Activated naive CD4-positive, alpha-beta T cell treated with anti-CD3 and anti-CD28 coated beads, Interleukin-2, amount 50 U/mL, for 24 hours (primary cell): ENCODE results near the gene RALGPS1.

Experiments
- H3K27ac Mint-ChIP-seq: one replicate; pipeline ENCODE4 v1.8.0; 2021; ENCODE audit warnings: mild to moderate bottlenecking, mixed read lengths
- H3K27me3 Mint-ChIP-seq: one replicate; pipeline ENCODE4 v1.8.0; 2021; ENCODE audit warnings: mixed read lengths
- H3K36me3 Mint-ChIP-seq: one replicate; pipeline ENCODE4 v1.8.0; 2021; ENCODE audit warnings: mixed read lengths
- H3K4me1 Mint-ChIP-seq: one replicate; pipeline ENCODE4 v1.8.0; 2021; ENCODE audit warnings: mixed read lengths
- H3K4me3 Mint-ChIP-seq: one replicate; pipeline ENCODE4 v1.8.0; 2021; ENCODE audit warnings: mild to moderate bottlenecking, mixed read lengths
- H3K9me3 Mint-ChIP-seq: one replicate; pipeline ENCODE4 v1.8.0; 2021; ENCODE audit warnings: mixed read lengths

The RALGPS1 gene

DNA sequence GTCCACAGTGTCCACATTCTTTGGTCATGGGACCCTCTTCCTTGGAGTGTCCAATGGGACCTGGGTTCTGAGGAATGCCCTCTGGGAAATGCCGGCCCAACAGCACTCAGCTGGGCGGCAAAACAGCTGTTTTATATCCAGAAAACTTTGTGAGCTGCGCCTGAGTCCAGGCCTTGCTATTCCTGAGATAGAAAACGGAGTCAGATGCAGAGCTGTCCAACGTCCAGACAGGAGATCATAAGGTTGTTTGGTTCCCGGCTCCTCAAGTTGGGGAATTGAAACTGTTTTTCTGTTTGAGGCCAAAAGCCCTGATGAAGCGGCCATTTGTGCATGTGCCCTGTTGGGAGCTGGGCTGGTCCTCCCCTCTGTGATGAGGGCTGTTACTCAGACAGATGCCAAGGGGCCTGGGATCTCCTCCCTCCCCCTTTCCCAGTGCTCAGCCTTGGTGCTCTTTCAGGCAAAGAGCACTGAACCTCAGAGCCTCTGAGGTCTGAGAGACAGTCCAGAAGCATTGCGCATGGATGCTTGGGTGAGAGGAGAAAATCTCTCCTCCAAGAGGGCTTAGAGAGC lies 283.4 kb downstream of the RALGPS1 start:
- Mint-ChIP-seq H3K36me3 (peaks cover 2% of the 10 kb centered on the region), H3K27ac (no peak overlapping the region), H3K27me3 (peaks cover 6% of the 10 kb centered on the region), H3K9me3 (no peaks in the 10 kb centered on the region), H3K4me1 (peaks cover 6% of the 10 kb centered on the region), H3K4me3 (no peak overlapping the region)

DNA sequence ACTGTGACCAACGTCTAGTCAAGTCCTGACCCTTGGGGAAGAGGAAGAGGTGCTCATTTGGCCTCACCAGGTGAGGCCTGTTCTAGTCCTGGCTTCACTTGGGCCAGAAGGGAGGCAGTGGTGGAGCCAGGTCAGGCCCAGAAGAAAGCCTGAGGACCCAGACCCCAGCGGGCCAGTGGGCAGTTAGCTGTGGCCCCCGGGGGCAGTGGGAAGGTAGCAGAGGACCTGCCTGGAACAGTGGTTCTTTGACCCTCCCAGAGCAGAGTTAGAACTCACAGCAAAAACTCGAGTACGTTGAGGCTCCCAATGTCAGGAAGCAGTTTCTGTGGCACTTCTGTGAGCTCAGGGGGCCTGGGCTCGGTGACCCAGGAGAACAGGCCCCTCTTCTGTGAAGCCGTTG lies 284.0 kb downstream of the RALGPS1 start:
- H3K36me3 Mint-ChIP-seq: peaks cover 2% of the 10 kb centered on the region
- no peak overlapping the region for H3K27ac Mint-ChIP-seq
- peaks cover 11% of the 10 kb centered on the region for H3K4me1 Mint-ChIP-seq
- H3K27me3 Mint-ChIP-seq: peaks cover 6% of the 10 kb centered on the region
- no peaks in the 10 kb centered on the region for H3K9me3 Mint-ChIP-seq
- no peak overlapping the region for H3K4me3 Mint-ChIP-seq

DNA sequence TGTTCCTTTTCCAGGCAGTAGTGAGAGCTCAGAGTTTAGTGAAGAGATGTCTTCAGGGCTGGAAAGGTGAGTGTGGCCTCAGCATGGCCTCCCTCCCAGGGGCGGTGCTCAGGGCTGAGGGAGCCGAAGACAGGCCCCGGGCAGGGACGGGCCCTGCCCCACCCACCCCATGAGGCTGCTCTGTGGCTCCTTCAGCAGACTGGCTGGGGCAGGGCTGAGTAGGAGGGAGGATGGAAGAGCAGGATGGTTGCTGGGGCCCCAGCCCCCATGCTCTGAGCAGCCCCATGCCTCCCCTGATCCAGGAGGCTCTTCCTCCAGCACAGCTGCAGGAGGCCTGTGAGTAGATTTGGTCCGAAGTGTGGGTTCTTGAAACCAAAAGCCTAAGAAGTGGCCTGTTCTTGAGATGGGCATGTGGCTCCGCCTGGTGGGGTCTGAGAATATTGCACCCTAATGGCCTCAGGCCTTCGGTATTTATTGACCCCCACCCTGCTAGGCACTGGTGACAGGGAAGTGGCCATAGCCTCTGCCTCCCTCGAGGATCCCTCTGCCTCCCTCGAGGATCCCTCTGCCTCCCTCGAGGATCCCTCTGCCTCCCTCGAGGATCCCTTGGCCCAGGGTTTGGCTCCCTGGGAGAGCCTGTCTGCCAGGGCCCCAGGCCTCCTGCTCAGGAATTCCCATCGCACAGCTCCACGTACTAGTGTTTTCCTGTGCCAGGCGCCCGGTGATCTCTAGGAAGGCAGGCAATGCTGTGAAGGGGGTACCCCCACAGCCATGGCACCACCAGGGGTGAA lies 284.6 kb downstream of the RALGPS1 start:
- peaks cover 17% of the 10 kb centered on the region for H3K4me1 Mint-ChIP-seq
- H3K9me3 Mint-ChIP-seq: no peaks in the 10 kb centered on the region
- H3K4me3 Mint-ChIP-seq: no peak overlapping the region
- no peak overlapping the region for H3K27ac Mint-ChIP-seq
- peaks cover 2% of the 10 kb centered on the region for H3K36me3 Mint-ChIP-seq
- H3K27me3 Mint-ChIP-seq: peaks cover 6% of the 10 kb centered on the region

DNA sequence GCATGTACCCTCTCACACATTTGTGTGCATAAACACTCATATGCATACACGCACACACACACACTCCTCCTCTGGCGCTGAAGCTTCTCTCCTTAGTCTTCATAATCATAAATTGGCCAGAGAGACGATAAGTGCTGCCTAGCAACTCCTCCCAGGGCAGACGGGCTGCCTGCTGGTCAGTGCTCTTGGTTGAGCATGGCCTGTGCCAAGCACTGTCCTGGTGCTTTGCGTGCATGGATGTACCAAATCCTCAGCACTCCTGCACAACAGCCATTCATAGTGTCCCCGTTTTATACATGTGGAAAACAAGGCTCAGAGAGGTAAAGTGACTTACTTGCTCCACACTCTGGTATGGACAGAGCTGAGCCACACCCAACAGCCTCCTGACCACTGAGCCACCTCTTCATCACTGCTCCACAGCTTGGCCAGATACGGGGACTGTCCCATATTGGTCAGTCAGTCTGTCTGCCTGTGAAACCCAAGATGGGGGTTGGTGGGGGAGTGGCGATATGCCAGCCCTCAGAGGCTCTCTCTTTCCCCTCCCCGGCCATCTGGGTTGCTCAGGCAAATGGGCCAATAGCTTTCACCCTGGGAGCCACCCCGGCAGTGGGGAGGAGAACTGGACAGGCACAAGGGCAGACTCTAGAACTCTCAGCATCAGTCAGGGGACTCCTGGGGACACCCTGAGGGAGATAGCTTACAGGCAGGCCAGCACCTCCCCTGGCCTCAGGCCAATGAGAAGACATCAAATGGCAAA lies 285.7 kb downstream of the RALGPS1 start:
- H3K9me3 Mint-ChIP-seq: no peaks in the 10 kb centered on the region
- no peak overlapping the region for H3K27ac Mint-ChIP-seq
- peaks cover 17% of the 10 kb centered on the region for H3K4me1 Mint-ChIP-seq
- H3K36me3 Mint-ChIP-seq: peaks cover 2% of the 10 kb centered on the region
- H3K4me3 Mint-ChIP-seq: no peak overlapping the region
- peaks cover 6% of the 10 kb centered on the region for H3K27me3 Mint-ChIP-seq

DNA sequence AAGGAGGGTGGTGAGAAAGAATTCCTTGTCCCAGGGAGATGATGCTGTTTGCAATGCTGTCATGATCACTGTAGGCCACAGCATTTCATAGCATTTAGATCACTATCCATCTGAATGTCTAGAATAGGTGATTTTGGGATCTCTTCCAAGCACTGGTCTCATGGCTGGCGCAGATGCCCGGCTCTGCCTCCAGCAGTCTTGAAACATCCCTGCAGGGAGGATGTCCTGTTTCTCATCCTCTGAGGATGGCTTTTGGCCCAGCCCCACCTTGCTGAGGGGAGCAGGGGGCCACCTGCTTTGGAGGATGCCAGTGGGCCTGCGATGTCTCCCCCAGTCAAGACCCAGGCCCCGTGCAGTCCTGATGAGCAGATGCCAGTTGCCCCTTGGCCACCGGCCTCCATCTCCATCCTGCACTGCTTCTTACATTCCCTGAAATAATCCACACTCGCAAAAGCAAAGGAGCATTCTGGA lies 286.5 kb downstream of the RALGPS1 start:
- peaks cover 17% of the 10 kb centered on the region for H3K4me1 Mint-ChIP-seq
- no peaks in the 10 kb centered on the region for H3K36me3 Mint-ChIP-seq
- H3K27ac Mint-ChIP-seq: no peak overlapping the region
- no peaks in the 10 kb centered on the region for H3K9me3 Mint-ChIP-seq
- H3K4me3 Mint-ChIP-seq: no peak overlapping the region
- peaks cover 7% of the 10 kb centered on the region for H3K27me3 Mint-ChIP-seq

DNA sequence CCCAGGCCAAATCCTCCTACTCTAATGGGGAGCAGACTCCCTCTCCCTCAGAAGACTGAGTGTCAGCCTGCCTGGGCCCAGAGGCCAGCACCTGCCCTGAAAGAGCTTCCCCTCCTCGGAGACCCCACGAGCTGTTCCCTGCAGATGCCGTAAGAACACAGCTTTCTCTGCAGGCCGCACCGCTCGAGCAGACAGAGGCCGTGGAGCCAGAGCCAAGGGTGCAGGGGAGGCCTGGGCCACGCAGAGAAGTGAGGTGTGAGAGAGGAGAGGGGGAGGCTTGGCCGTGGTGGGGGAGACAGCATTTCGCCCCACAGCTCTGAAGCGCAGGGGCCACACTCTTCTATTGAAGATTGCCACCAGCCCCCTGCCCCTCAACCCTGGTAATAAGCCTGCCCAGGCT lies 287.1 kb downstream of the RALGPS1 start:
- peaks cover 17% of the 10 kb centered on the region for H3K4me1 Mint-ChIP-seq
- H3K27me3 Mint-ChIP-seq: peaks cover 8% of the 10 kb centered on the region
- no peak overlapping the region for H3K27ac Mint-ChIP-seq
- no peak overlapping the region for H3K4me3 Mint-ChIP-seq
- no peaks in the 10 kb centered on the region for H3K9me3 Mint-ChIP-seq
- no peaks in the 10 kb centered on the region for H3K36me3 Mint-ChIP-seq

DNA sequence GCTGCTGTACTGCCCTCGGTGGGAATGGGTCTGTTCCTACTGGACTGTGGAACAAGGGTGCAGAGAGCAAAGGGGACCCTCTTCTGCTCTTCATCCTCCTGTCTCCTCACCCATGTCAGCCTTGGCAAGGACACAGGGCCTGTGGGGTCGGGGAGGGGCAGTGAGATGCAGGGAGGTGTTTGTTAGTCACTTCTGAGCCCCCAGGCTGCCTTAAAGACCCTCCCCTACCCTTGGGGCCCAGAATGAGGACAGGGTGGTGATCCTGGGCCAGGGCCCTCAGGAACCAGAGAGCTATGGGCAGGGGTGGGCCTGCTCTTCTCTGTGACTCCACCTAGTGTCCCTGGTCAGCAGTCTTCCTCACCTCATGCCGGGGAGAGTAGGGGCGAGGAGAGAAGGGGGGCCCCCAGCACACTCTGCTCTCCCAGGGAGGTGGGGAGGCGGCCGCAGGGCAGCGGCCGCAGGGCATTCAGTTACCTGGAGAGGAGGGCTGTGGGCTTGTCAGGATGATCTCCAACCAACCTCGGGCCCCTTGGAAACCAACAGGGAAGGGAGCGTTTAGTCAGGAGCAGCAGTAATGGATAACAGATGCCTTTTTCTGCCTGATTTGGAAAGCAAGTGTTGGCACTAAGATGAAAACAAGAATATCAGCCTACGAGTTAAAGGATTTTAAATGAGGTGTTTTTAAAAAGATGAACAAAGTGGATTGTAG lies 288.0 kb downstream of the RALGPS1 start:
- H3K4me3 Mint-ChIP-seq: no peak overlapping the region
- H3K27me3 Mint-ChIP-seq: peaks cover 6% of the 10 kb centered on the region
- no peaks in the 10 kb centered on the region for H3K36me3 Mint-ChIP-seq
- H3K4me1 Mint-ChIP-seq: peaks cover 17% of the 10 kb centered on the region
- no peak overlapping the region for H3K27ac Mint-ChIP-seq
- H3K9me3 Mint-ChIP-seq: no peaks in the 10 kb centered on the region

DNA sequence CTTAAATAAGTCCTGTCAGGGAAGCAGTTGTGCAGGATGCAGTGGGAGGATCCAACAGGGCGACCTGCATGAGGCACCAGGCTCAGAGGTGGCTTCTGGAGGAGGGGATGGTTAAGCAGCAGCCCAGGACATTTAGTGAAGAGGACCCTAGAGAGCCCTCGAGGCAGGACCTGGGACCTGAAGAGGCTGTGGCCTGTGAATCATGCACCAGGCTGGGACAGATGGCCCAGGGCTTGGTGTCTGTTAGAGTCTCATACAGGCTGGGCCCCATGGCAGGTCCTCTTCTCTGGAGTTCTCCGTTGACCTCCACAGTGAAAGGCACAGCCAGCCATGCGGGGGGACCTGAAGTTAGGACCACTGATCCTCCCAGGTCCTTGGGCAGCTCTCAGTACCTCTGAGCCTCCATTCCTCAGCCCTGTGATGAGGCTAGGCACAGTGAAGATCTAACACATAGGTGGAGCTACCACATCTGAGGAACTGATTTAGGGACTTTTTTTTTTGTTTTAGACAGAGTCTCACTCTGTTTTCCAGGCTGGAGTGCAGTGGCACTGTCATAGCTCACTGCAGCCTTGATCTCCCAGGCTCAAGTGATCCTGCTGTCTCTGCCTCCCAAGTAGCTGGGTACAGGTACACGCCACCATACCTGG lies 289.2 kb downstream of the RALGPS1 start:
- Mint-ChIP-seq H3K27ac (no peak overlapping the region), H3K27me3 (peaks cover 4% of the 10 kb centered on the region), H3K9me3 (no peaks in the 10 kb centered on the region), H3K36me3 (no peaks in the 10 kb centered on the region), H3K4me1 (peaks cover 12% of the 10 kb centered on the region), H3K4me3 (no peak overlapping the region)

DNA sequence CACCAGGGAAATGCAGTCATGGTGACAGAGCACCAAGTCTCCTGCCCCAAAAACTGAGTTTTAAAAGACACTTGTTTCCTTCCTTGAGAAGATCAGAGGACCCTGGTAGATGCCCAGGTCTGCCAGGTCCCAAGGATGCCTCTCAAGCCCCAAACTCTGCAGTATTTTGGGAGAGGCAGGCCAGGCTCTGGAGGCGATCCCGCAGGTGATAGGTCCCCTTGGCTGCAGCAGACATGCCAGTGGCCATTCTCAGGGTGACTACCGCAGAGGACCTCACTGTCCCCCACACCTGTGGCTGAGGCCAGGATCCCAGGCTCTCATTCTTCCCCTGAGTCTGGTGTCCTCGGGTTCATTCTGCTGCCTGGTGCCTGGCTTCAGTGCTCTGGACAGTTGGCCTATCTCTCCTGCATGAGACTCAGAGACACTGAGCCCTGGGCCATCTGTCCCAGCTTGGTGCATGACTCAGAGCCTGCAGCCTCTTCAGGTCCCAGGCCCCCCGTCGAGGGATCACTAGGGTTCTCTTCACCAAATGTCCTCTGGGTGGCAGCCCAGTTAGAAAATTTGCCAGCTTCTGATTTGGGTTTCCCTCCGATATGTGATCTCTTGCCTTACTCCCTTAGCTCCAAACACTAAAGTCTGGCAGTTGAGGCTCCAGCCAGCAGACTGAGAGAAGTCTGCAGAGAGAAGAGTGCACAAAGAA lies 290.3 kb downstream of the RALGPS1 start:
- H3K27ac Mint-ChIP-seq: no peak overlapping the region
- peaks cover 4% of the 10 kb centered on the region for H3K27me3 Mint-ChIP-seq

DNA sequence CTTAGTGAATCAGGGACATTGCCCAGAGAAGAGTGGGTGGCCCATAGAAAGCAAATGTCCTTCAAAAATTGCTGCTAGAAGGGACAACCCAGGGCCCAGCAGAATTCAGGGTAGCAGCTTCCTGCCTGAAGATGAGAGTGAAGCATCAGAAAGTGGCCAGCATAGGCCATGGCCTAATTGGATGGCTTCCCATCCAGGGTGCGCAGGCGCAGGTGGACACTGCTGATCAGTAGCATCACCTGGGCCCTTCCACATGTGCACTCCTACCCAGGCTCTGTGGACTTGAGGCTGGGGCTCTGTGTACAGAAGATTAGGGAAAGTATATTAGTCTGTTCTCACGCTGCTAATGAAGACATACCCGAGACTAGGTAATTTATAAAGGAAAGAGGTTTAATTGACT lies 291.4 kb downstream of the RALGPS1 start:
- Mint-ChIP-seq H3K9me3 (no peaks in the 10 kb centered on the region), H3K27ac (no peak overlapping the region), H3K4me3 (no peak overlapping the region), H3K36me3 (no peaks in the 10 kb centered on the region), H3K27me3 (peaks cover 4% of the 10 kb centered on the region), H3K4me1 (peaks cover 11% of the 10 kb centered on the region)

More for the DNA sequence above, 290.3 kb downstream of the RALGPS1 start:
- no peak overlapping the region for H3K4me3 Mint-ChIP-seq
- no peaks in the 10 kb centered on the region for H3K9me3 Mint-ChIP-seq
- H3K4me1 Mint-ChIP-seq: peaks cover 11% of the 10 kb centered on the region
- no peaks in the 10 kb centered on the region for H3K36me3 Mint-ChIP-seq

DNA sequence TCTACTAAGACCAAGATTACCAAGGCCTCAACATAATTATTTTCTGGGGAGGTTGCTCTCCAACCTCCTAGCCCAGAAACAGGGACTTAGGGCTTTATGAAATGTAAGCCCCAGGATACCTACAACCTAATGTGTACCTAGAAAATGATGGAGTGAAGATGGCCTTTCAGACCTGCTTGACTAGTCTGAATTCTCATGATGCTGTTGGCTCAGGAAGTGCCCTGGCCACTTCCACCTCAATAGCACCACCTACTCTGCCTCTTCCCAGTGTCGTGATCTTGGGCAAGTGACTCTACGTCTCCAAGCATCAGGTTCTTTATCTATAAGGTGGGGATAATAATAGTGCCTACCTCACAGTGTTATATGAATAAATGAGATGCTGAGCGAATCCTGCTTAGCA lies 292.1 kb downstream of the RALGPS1 start:
- H3K4me3 Mint-ChIP-seq: no peak overlapping the region
- H3K4me1 Mint-ChIP-seq: peaks cover 11% of the 10 kb centered on the region
- no peaks in the 10 kb centered on the region for H3K36me3 Mint-ChIP-seq
- no peaks in the 10 kb centered on the region for H3K9me3 Mint-ChIP-seq
- H3K27ac Mint-ChIP-seq: no peak overlapping the region
- peaks cover 4% of the 10 kb centered on the region for H3K27me3 Mint-ChIP-seq

DNA sequence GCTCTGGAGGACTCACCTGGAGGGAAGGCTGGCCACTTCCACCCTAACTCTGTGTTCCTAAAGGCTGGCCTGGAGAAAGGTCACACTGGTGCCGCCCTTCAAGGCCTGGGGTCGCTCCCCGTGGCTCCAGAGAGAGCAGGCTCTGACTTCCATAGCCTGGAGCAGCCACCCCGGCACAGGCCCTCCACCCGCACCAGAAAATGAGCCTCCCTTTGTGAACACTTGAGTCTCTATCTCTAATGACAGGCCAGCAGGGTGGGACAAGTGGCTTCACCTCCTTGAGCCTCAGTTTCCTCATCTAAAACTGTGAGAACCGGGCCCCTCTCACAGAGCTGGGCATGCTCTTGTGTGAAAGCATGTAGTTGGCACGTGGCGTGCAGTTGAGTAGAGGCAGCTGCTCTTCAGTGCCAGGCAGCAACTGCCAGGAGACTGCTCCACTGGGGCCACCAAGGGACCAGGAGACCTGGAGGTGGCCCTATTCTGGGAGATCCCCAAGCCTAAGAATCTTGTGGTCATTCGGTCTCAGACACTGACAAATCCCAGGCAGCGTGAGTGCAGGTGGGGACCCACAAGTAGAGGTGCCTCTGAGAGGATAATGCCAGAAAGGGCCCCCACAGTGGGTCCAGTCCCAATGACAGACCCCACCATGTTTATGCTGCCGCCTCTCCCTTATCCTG lies 293.3 kb downstream of the RALGPS1 start:
- no peaks in the 10 kb centered on the region for H3K36me3 Mint-ChIP-seq
- H3K27me3 Mint-ChIP-seq: peaks cover 3% of the 10 kb centered on the region
- H3K4me1 Mint-ChIP-seq: peaks cover 11% of the 10 kb centered on the region
- H3K9me3 Mint-ChIP-seq: no peaks in the 10 kb centered on the region
- H3K27ac Mint-ChIP-seq: no peak overlapping the region
- no peak overlapping the region for H3K4me3 Mint-ChIP-seq

DNA sequence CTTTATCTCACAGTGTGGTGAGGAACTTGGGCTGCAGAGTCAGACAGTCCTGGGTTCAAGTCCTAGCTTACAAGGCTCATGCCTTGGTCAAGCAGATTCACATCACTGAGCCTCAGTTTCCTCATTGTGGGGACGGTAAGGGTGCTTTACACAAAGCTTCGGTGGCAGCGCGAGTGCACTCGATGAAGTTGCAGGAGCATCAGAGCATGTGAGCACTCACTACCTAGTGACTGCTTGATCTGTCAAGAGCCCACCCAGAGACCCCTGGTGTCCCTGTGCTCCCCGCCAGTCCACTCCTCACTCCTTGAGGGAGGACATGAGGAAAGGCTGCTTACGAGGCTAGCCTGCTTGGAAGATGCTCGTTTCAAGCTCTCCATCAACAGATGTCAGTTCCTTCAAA lies 293.8 kb downstream of the RALGPS1 start:
- H3K4me1 Mint-ChIP-seq: peaks cover 8% of the 10 kb centered on the region

DNA sequence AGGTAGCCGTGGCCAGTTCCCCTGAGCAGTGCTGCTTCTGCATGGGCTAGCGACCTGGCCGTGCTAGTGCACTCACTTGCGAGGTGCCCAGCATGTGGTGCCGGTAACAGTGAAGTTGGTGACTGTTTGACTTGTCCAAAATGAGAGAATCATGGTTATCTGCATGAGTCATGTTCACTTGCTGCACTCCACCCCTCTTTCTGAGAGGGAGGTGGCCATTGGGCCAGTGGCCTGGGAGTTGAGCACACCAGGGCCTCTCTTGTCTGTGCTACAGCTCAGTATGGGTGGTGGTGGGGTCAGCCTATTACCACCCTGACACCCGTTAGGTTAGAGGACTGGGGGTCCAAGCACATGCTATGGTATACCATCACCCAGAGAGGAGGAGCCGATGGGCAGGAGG lies 294.6 kb downstream of the RALGPS1 start:
- Mint-ChIP-seq H3K9me3 (no peaks in the 10 kb centered on the region), H3K27ac (no peak overlapping the region), H3K36me3 (no peaks in the 10 kb centered on the region), H3K4me3 (no peak overlapping the region), H3K4me1 (no peaks in the 10 kb centered on the region), H3K27me3 (peaks cover 2% of the 10 kb centered on the region)

More for the DNA sequence above, 293.8 kb downstream of the RALGPS1 start:
- no peak overlapping the region for H3K27ac Mint-ChIP-seq
- H3K9me3 Mint-ChIP-seq: no peaks in the 10 kb centered on the region
- H3K27me3 Mint-ChIP-seq: peaks cover 2% of the 10 kb centered on the region
- H3K36me3 Mint-ChIP-seq: no peaks in the 10 kb centered on the region
- no peak overlapping the region for H3K4me3 Mint-ChIP-seq
